22Rv1 (cell line): ENCODE measurements around the gene MOGAT2.

Experiments used
- H3K27ac ChIP-seq: fragments of 450-650 bp; 2 replicates; pipeline ENCODE4 v1.5.1; 2017
- ZFX ChIP-seq: fragments of 450-650 bp; IDR thresholded peaks from 2 replicates; pipeline ENCODE4 v1.6.1; 2017; ENCODE audit warnings: antibody characterized with exemption, borderline replicate concordance
- TF ChIP-seq, protein P1 (sequence below): fragments of 450-650 bp; IDR thresholded peaks from 2 replicates; pipeline ENCODE4 v1.5.1; 2017; ENCODE audit warnings: mild to moderate bottlenecking

The MOGAT2 gene

DNA sequence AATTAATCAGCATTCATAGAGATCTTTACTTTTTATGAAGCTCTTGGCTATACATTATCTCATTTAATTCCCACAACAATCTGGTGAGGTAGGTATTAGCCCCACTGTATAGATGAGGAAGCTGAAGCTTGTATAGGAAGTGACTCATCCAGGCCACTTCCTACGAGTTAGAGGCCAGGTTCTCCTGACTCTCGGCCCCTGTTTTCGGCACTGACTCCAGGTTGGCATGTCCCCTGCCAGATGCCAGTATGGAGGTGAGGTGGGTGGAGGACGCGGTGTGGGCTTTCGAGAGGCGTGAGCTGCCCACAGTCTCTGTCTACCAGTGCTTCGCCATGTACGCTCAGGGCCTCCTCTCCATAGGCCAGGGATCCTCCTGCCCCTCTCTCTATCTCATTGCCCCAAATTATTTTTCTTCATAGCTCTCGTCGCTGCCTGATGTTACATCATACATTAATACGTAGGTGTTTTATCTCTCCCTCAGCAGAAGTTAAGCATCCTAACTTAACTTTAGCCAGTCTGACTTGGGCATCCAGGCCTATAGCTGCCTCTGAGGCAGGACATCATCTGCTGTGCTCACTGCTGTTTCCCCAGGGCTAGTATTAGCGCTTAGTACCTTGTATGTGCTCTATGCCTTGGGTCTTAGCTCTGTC is 59.9 kb downstream of the MOGAT2 start:
- H3K27ac ChIP-seq, result no peak overlapping the region
- TF ChIP-seq ZFX, result no peak
- TF ChIP-seq, protein P1, sequence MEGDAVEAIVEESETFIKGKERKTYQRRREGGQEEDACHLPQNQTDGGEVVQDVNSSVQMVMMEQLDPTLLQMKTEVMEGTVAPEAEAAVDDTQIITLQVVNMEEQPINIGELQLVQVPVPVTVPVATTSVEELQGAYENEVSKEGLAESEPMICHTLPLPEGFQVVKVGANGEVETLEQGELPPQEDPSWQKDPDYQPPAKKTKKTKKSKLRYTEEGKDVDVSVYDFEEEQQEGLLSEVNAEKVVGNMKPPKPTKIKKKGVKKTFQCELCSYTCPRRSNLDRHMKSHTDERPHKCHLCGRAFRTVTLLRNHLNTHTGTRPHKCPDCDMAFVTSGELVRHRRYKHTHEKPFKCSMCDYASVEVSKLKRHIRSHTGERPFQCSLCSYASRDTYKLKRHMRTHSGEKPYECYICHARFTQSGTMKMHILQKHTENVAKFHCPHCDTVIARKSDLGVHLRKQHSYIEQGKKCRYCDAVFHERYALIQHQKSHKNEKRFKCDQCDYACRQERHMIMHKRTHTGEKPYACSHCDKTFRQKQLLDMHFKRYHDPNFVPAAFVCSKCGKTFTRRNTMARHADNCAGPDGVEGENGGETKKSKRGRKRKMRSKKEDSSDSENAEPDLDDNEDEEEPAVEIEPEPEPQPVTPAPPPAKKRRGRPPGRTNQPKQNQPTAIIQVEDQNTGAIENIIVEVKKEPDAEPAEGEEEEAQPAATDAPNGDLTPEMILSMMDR, result no peak

DNA sequence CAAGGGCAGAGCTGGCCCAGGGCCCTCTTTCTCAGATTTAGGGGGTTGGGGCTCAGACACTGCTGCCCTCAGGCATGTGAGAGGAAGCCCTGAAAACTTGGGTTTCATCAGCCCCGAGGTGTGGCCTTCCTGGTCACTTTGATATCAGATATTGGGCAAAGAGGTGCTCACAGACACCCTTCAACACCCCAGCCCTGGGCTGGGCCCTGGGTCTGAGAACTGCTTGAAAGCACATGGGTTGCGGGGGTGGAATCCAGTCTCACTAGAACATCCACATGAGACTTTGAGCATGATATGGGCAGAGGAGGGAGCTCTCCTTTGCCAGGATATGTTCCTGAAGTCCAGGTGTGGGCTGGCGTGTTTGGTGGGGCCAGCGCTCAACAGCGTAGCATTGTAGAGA is 61.3 kb downstream of the MOGAT2 start:
- no peak overlapping the region for H3K27ac ChIP-seq
- TF ChIP-seq, protein P1, result no peak
- TF ChIP-seq ZFX, result no peak

DNA sequence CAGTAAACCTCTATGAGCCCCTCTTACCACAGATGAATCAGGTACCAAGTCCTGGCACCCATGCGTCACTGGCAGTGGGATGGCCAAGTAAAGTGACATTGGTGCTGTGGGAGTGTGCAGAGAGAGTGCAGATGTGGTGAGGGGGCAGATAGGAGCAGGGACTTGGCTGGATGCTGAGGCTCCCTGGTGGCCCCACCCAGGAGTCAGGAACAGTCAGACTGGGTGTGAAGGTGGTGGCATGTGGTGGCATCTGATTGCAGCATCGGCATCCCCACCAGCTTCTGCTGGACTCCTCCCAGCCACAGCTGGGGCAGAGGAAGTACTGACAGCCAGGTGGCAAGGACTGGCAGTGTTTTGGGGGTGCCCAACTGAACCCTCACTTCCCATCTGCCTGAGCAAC is 62.3 kb downstream of the MOGAT2 start:
- TF ChIP-seq, protein P1, result no peak
- TF ChIP-seq ZFX, result no peak
- no peak overlapping the region for H3K27ac ChIP-seq

DNA sequence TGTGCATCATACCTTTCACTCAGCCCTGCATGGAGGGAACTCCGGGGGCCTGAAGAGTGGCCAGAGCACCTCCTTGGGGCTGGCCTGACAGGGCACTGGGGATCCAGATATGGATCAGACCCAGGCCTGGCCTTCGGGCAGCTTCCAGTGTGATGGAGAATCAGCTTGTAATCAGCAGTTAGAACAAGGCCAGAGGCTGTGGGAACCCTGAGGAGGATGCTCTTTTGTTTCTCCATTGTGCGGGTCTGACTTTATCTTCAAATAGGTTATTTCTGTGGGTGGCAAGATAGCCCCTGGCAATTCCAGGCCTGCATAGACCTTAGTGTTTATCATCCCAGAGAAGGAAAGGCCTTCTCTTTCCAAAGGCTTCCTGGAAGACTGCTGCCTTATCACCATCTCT is 63.2 kb downstream of the MOGAT2 start:
- TF ChIP-seq, protein P1, result no peak
- no peak for TF ChIP-seq ZFX
- no peak overlapping the region for H3K27ac ChIP-seq

DNA sequence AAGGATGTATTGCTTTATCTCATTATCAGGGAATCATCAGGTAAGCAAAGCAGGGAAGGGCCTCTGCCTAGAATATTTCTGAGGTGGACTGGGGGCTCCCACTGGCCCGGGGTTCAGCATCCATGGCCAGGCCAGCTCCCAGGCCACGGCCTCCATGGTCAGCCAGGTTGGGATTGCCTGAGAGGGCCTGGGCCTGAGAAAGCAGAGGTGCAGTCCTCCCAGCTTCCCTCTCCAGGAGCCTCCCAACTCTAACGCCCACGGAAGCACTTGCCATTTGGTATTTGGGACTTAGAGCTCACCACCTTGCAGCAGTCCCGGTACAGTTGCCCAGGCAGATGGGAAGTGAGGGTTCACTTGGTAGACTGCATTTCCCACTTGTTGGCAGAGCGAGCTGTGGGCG is 63.7 kb downstream of the MOGAT2 start:
- TF ChIP-seq, protein P1, result no peak
- no peak for TF ChIP-seq ZFX
- no peak overlapping the region for H3K27ac ChIP-seq

DNA sequence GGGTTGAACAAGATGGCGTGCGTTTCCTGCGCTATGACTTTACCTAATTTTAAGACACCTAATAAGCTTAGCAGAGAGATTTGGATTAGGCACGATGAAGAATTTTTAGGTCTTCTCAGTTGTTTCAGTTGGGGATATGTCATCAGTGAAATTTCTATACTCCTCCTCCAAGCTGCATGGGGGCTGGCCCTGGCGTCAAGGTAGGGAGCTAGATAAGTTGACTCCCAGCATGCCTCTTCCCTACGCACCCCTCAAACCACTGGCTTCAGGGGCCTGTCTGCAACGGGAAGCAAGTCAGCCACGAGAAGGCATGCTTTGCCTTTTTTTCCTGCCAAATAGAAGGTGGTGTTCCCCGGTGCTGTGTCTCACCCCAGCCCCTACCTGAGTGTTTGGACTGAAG is 64.2 kb downstream of the MOGAT2 start:
- H3K27ac ChIP-seq, result no peak overlapping the region
- TF ChIP-seq ZFX, result no peak
- TF ChIP-seq, protein P1, result no peak
